Measurements from ENCODE around the gene CELF2. TPM values are rescaled to one million over a fixed set of nuclear protein-coding genes. Genes with fewer than 3 reads are reported as not detected.

The CELF2 gene
- total RNA-seq, 1 experiment from 2014 or later: 0.27 TPM

GRCh38 chr10:11138314-11139033, 120.8 kb downstream of the CELF2 start:
- Histone ChIP-seq H3K27me3 (replicated peaks; ENCODE audit: control insufficient read depth, insufficient read depth, low read length) (no peaks in the 10 kb centered on the region), H3K36me3 (ENCODE audit: control insufficient read depth, insufficient read depth, low read length) (no peaks in the 10 kb centered on the region), H3K4me1 (peaks cover 16% of the 10 kb centered on the region), H3K9me3 (no peaks in the 10 kb centered on the region), H3K4me3 (ENCODE audit: low read depth, low read length) (no peak overlapping the region)
- peaks cover 13% of the 10 kb centered on the region for H3K4me1 Mint-ChIP-seq (ENCODE audit: low read depth, unreplicated experiment)
- intact Hi-C loops (cut with micrococcal nuclease; ENCODE audit: unreplicated experiment): no loop called here
- peaks cover 23% of the 10 kb centered on the region for H3K27me3 Mint-ChIP-seq (ENCODE audit: insufficient read depth, unreplicated experiment)
- TF ChIP-seq CTCF (IDR thresholded peaks at IDR 0.05; ENCODE audit: insufficient read depth in 1 of 2, low read depth in 1 of 2, low read length in 1 of 2, severe bottlenecking in 1 of 2, unreplicated experiment in 1 of 2): no peak
- peaks cover 19% of the 10 kb centered on the region for H3K9me3 Mint-ChIP-seq (ENCODE audit: unreplicated experiment)
- CTCF ChIA-PET: no interaction called here
- no peak overlapping the region for H3K27ac Mint-ChIP-seq (ENCODE audit: unreplicated experiment)
- POLR2A ChIA-PET: no interaction called here
- H3K4me3 Mint-ChIP-seq (ENCODE audit: unreplicated experiment): no peak overlapping the region
- DNase-seq: no peak
- no peaks in the 10 kb centered on the region for H3K36me3 Mint-ChIP-seq (ENCODE audit: insufficient read depth, unreplicated experiment)
- no TSS peak for BruUV-seq (replicated peaks)

GRCh38 chr10:11140963-11141362, 123.3 kb downstream of the CELF2 start:
- H3K36me3 Mint-ChIP-seq (ENCODE audit: insufficient read depth, unreplicated experiment): no peaks in the 10 kb centered on the region
- TF ChIP-seq CTCF (IDR thresholded peaks at IDR 0.05; ENCODE audit: insufficient read depth in 1 of 2, low read depth in 1 of 2, low read length in 1 of 2, severe bottlenecking in 1 of 2, unreplicated experiment in 1 of 2): no peak
- H3K4me1 Mint-ChIP-seq (ENCODE audit: low read depth, unreplicated experiment): peaks cover 13% of the 10 kb centered on the region
- ChIA-PET CTCF (no interaction called here), POLR2A (no interaction called here)
- no peaks in the 10 kb centered on the region for H3K9me3 ChIP-seq
- H3K27ac Mint-ChIP-seq (ENCODE audit: unreplicated experiment): no peak overlapping the region
- no TSS peak for BruUV-seq (replicated peaks)
- H3K36me3 ChIP-seq (ENCODE audit: control insufficient read depth, insufficient read depth, low read length): no peaks in the 10 kb centered on the region
- H3K27me3 Mint-ChIP-seq (ENCODE audit: insufficient read depth, unreplicated experiment): peaks cover 7% of the 10 kb centered on the region
- H3K9me3 Mint-ChIP-seq (ENCODE audit: unreplicated experiment): peaks cover 19% of the 10 kb centered on the region
- H3K27me3 ChIP-seq (replicated peaks; ENCODE audit: control insufficient read depth, insufficient read depth, low read length): no peaks in the 10 kb centered on the region
- intact Hi-C loops (cut with micrococcal nuclease; ENCODE audit: unreplicated experiment): no loop called here
- DNase-seq: no peak
- no peak overlapping the region for H3K4me3 ChIP-seq (ENCODE audit: low read depth, low read length)
- peaks cover 16% of the 10 kb centered on the region for H3K4me1 ChIP-seq
- H3K4me3 Mint-ChIP-seq (ENCODE audit: unreplicated experiment): no peak overlapping the region

GRCh38 chr10:11141571-11142091, 124.0 kb downstream of the CELF2 start:
- peaks cover 13% of the 10 kb centered on the region for H3K4me1 Mint-ChIP-seq (ENCODE audit: low read depth, unreplicated experiment)
- ChIA-PET CTCF (no interaction called here), POLR2A (no interaction called here)
- no peak overlapping the region for H3K27ac Mint-ChIP-seq (ENCODE audit: unreplicated experiment)
- Histone ChIP-seq H3K9me3 (no peaks in the 10 kb centered on the region), H3K4me1 (peaks cover 16% of the 10 kb centered on the region), H3K36me3 (ENCODE audit: control insufficient read depth, insufficient read depth, low read length) (no peaks in the 10 kb centered on the region), H3K27me3 (replicated peaks; ENCODE audit: control insufficient read depth, insufficient read depth, low read length) (no peaks in the 10 kb centered on the region), H3K4me3 (ENCODE audit: low read depth, low read length) (no peak overlapping the region)
- intact Hi-C loops (cut with micrococcal nuclease; ENCODE audit: unreplicated experiment): no loop called here
- H3K4me3 Mint-ChIP-seq (ENCODE audit: unreplicated experiment): no peak overlapping the region
- H3K27me3 Mint-ChIP-seq (ENCODE audit: insufficient read depth, unreplicated experiment): peaks cover 9% of the 10 kb centered on the region
- BruUV-seq (replicated peaks): no TSS peak
- DNase-seq: peak; percentile 24 to 55
- H3K36me3 Mint-ChIP-seq (ENCODE audit: insufficient read depth, unreplicated experiment): no peaks in the 10 kb centered on the region
- no peak for TF ChIP-seq CTCF (IDR thresholded peaks at IDR 0.05; ENCODE audit: insufficient read depth in 1 of 2, low read depth in 1 of 2, low read length in 1 of 2, severe bottlenecking in 1 of 2, unreplicated experiment in 1 of 2)
- H3K9me3 Mint-ChIP-seq (ENCODE audit: unreplicated experiment): peaks cover 19% of the 10 kb centered on the region
